PC-3 (cell line): ENCODE measurements around the gene LRCH1. TPM values are rescaled to one million over a fixed set of nuclear protein-coding genes. Genes with fewer than 3 reads are reported as not detected.

Experiments
- ATAC-seq: fragments of 200-7000 bp; cut with Tn5 transposase; 2 replicates; pipeline ENCODE4 v1.9.1; 2020; ENCODE audit warnings: mild to moderate bottlenecking, moderate library complexity
- BruUV-seq: library from RNA; stranded (reverse); fragments of 400-500 nt; replicated peaks from 2 replicates; lab custom pipeline; 2021; lab: Mats Ljungman, UMichigan
- CTCF ChIA-PET: fragments of 300-600 bp; sonication (Branson Sonifier 250); formaldehyde crosslinking; loops from one replicate; lab custom pipeline; 2022; ENCODE audit warnings: antibody characterized with exemption; lab: Charles Lee
- POLR2A ChIA-PET: fragments of 300-600 bp; sonication (Branson Sonifier 250); formaldehyde crosslinking; loops from one replicate; lab custom pipeline; 2022; ENCODE audit warnings: antibody characterized with exemption; ENCODE audit not compliant: unreplicated experiment; lab: Charles Lee
- DNase-seq: peaks from one replicate; pipeline ENCODE4 v3.0.0-alpha.2; 2015
- H2AFZ ChIP-seq: fragments of 300-600 bp; sonication (generic); 2 replicates; pipeline ENCODE4 v1.6.0; 2016; ENCODE audit warnings: antibody characterized with exemption, low read length
- H3F3A ChIP-seq: fragments of 300-600 bp; sonication (generic); one replicate; pipeline ENCODE4 v1.6.0; 2017; ENCODE audit warnings: antibody characterized with exemption, low read length, control low read depth, mild to moderate bottlenecking; ENCODE audit not compliant: unreplicated experiment
- H3K27ac ChIP-seq: fragments of 300-600 bp; sonication (generic); 2 replicates; pipeline ENCODE4 v1.5.1; 2016; ENCODE audit warnings: mild to moderate bottlenecking, low read length
- H3K27me3 ChIP-seq: fragments of 300-600 bp; sonication (generic); 2 replicates; pipeline ENCODE4 v1.6.1; 2016; ENCODE audit warnings: low read length, mixed read lengths
- H3K36me3 ChIP-seq: fragments of 300-600 bp; sonication (generic); 2 replicates; pipeline ENCODE4 v1.6.1; 2016; ENCODE audit warnings: low read depth, mixed run types, low read length, mixed read lengths
- H3K4me1 ChIP-seq: fragments of 300-600 bp; sonication (generic); 2 replicates; pipeline ENCODE4 v1.5.1; 2016; ENCODE audit warnings: low read length; ENCODE audit not compliant: insufficient read depth
- H3K4me2 ChIP-seq: fragments of 300-600 bp; sonication (generic); 2 replicates; pipeline ENCODE4 v1.6.0; 2016; ENCODE audit warnings: low read length
- H3K4me3 ChIP-seq: fragments of 300-600 bp; sonication (generic); 2 replicates; pipeline ENCODE4 v1.5.1; 2016; ENCODE audit warnings: mild to moderate bottlenecking, low read length, mixed read lengths
- H3K79me2 ChIP-seq: fragments of 300-600 bp; sonication (generic); 2 replicates; pipeline ENCODE4 v1.6.1; 2017; ENCODE audit warnings: low read length, mixed read lengths
- H3K9ac ChIP-seq: fragments of 300-600 bp; sonication (generic); 2 replicates; pipeline ENCODE4 v1.6.0; 2016; ENCODE audit warnings: mild to moderate bottlenecking, low read length
- H3K9me2 ChIP-seq: fragments of 300-600 bp; sonication (generic); replicated peaks from 2 replicates; pipeline ENCODE4 v1.6.1; 2016; ENCODE audit warnings: mixed run types, low read length, mixed read lengths
- H3K9me3 ChIP-seq: fragments of 300-600 bp; sonication (generic); 2 replicates; pipeline ENCODE4 v1.6.1; 2016; ENCODE audit warnings: low read length, mixed read lengths
- H4K20me1 ChIP-seq: fragments of 300-600 bp; sonication (generic); 2 replicates; pipeline ENCODE4 v1.6.1; 2016; ENCODE audit warnings: low read length, mixed read lengths
- EZH2 ChIP-seq: fragments of 300-600 bp; sonication (generic); IDR thresholded peaks from one replicate; pipeline ENCODE4 v1.6.1; 2017; ENCODE audit warnings: antibody characterized with exemption, mild to moderate bottlenecking, low read length; ENCODE audit not compliant: unreplicated experiment
- EZH2phosphoT487 ChIP-seq: fragments of 300-600 bp; sonication (generic); IDR thresholded peaks from 2 replicates; pipeline ENCODE4 v1.6.1; 2018; ENCODE audit warnings: mild to moderate bottlenecking, antibody characterized with exemption, low read length, borderline replicate concordance
- intact Hi-C: fragments of 100-400 bp; cut with micrococcal nuclease; formaldehyde crosslinking; loops from 2 replicates; pipeline ENCODE4 v1.9.0; 2023
- total RNA-seq: library from RNA; depleted of rRNA; stranded (reverse); fragments of >200 nt; gene quantifications from 2 replicates; pipeline ENCODE4 v1.2.3, GENCODE V29; 2014
- TF ChIP-seq, protein P1 (sequence below): fragments of 300-600 bp; sonication (generic); conservative IDR thresholded peaks from 2 replicates; pipeline ENCODE4 v1.5.1; 2017; ENCODE audit warnings: antibody characterized with exemption, low read depth, mild to moderate bottlenecking, low read length

Gene LRCH1
- total RNA-seq, 1 experiment from 2014 or later, result 4.3 TPM

GRCh38 chr13:46637213-46637612 lies 84.2 kb downstream of the LRCH1 start:
- Histone ChIP-seq H3K4me2 (no peak overlapping the region), H3K27ac (no peak overlapping the region), H3F3A (no peaks in the 10 kb centered on the region), H3K4me1 (peaks cover 14% of the 10 kb centered on the region), H3K9me2 (no peaks in the 10 kb centered on the region), H2AFZ (no peak overlapping the region), H3K4me3 (no peak overlapping the region), H3K9me3 (no peaks in the 10 kb centered on the region), H3K79me2 (peaks cover 29% of the 10 kb centered on the region), H4K20me1 (no peaks in the 10 kb centered on the region), H3K27me3 (no peaks in the 10 kb centered on the region), H3K36me3 (no peaks in the 10 kb centered on the region), H3K9ac (no peak overlapping the region)
- DNase-seq (no peak), ATAC-seq (no peak)
- no TSS peak for BruUV-seq
- ChIA-PET CTCF (no interaction called here), POLR2A (no interaction called here)
- intact Hi-C loops, result no loop called here
- TF ChIP-seq EZH2phosphoT487 (no peak), EZH2 (no peak)
- TF ChIP-seq, protein P1, sequence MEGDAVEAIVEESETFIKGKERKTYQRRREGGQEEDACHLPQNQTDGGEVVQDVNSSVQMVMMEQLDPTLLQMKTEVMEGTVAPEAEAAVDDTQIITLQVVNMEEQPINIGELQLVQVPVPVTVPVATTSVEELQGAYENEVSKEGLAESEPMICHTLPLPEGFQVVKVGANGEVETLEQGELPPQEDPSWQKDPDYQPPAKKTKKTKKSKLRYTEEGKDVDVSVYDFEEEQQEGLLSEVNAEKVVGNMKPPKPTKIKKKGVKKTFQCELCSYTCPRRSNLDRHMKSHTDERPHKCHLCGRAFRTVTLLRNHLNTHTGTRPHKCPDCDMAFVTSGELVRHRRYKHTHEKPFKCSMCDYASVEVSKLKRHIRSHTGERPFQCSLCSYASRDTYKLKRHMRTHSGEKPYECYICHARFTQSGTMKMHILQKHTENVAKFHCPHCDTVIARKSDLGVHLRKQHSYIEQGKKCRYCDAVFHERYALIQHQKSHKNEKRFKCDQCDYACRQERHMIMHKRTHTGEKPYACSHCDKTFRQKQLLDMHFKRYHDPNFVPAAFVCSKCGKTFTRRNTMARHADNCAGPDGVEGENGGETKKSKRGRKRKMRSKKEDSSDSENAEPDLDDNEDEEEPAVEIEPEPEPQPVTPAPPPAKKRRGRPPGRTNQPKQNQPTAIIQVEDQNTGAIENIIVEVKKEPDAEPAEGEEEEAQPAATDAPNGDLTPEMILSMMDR, result no peak

DNA sequence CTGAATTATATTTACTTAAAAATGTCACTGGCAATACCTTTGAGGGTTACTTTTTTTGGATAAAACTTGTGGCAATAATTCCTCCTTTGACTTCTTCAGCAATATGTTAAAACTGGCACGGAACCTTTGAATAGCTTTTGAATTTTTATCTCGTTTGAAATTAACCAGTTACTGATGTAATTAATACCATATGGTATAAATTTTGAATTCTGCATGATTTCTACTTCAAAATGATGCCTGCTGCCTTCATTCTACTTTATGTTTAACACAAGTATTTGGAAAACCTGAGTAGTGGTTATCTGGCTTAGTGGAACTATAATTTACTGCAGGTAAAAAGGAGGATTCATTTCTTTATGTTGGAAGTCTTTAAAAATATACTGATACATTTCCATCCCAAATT lies 85.3 kb downstream of the LRCH1 start:
- intact Hi-C loops, result no loop called here
- H3K4me1 ChIP-seq, result peaks cover 13% of the 10 kb centered on the region
- ChIA-PET CTCF (no interaction called here), POLR2A (no interaction called here)
- no peak overlapping the region for H3K4me2 ChIP-seq
- no TSS peak for BruUV-seq
- no peaks in the 10 kb centered on the region for H3K9me3 ChIP-seq
- no peaks in the 10 kb centered on the region for H4K20me1 ChIP-seq
- H3K9me2 ChIP-seq, result no peaks in the 10 kb centered on the region
- no peak overlapping the region for H3K9ac ChIP-seq
- TF ChIP-seq, protein P1, result no peak
- TF ChIP-seq EZH2, result no peak
- no peak for TF ChIP-seq EZH2phosphoT487
- no peak overlapping the region for H2AFZ ChIP-seq
- DNase-seq (no peak), ATAC-seq (no peak)
- no peak overlapping the region for H3K27ac ChIP-seq
- no peak overlapping the region for H3K4me3 ChIP-seq
- H3F3A ChIP-seq, result no peaks in the 10 kb centered on the region
- no peaks in the 10 kb centered on the region for H3K27me3 ChIP-seq
- H3K36me3 ChIP-seq, result no peaks in the 10 kb centered on the region
- H3K79me2 ChIP-seq, result peaks cover 28% of the 10 kb centered on the region; the same call in 1 of the 2 replicates

GRCh38 chr13:46639033-46639981 lies 86.3 kb downstream of the LRCH1 start:
- ATAC-seq (no peak), DNase-seq (no peak)
- TF ChIP-seq, protein P1, result no peak
- TF ChIP-seq EZH2 (no peak), EZH2phosphoT487 (no peak)
- Histone ChIP-seq H2AFZ (no peak overlapping the region), H3F3A (no peaks in the 10 kb centered on the region), H3K27ac (no peak overlapping the region), H3K36me3 (no peaks in the 10 kb centered on the region), H3K9me2 (no peaks in the 10 kb centered on the region), H3K9ac (no peak overlapping the region), H3K27me3 (no peaks in the 10 kb centered on the region), H3K79me2 (peaks cover 33% of the 10 kb centered on the region; the same call in 1 of the 2 replicates), H3K4me2 (no peak overlapping the region), H3K4me1 (peaks cover 10% of the 10 kb centered on the region), H4K20me1 (no peaks in the 10 kb centered on the region), H3K4me3 (no peak overlapping the region), H3K9me3 (no peaks in the 10 kb centered on the region)
- BruUV-seq, result no TSS peak
- POLR2A ChIA-PET, result no interaction called here
- CTCF ChIA-PET, result no interaction called here
- intact Hi-C loops, result no loop called here
